Breast epithelium (tissue), 4 donors: ENCODE data around the gene KLHL29. TPM values are rescaled to one million over a fixed set of nuclear protein-coding genes. Genes with fewer than 3 reads are reported as not detected.

Source experiments
- DNase-seq, 2 donors: peaks; one replicate each; pipeline ENCODE4 v3.0.0-alpha.2; 2019; ENCODE audit warnings: low spot score in 2 of 2
- H3K27ac ChIP-seq, 2 donors: fragments of 200-600 bp; sonication (generic) in 1 of 2; one replicate each; pipeline ENCODE4 v1.5.1; 2016 to 2019; ENCODE audit warnings: mild to moderate bottlenecking in 1 of 2
- H3K27me3 ChIP-seq, 2 donors: fragments of 200-600 bp; sonication (generic) in 1 of 2; one replicate each; pipeline versions ENCODE4 v1.5.1 to v1.6.0; 2017 to 2019; ENCODE audit warnings: control low read depth in 1 of 2, mild to moderate bottlenecking in 1 of 2
- H3K36me3 ChIP-seq: fragments of 200-600 bp; one replicate; pipeline ENCODE4 v1.5.1; 2019
- H3K4me1 ChIP-seq, 2 donors: fragments of 200-600 bp; sonication (generic); one replicate each; pipeline ENCODE4 v1.5.1; 2016 to 2019; ENCODE audit warnings: control low read depth in 1 of 2
- H3K4me3 ChIP-seq, 3 donors: fragments of 200-600 bp; sonication (generic); 1 replicate in 2 of 3; 2 replicates in 1 of 3; pipeline ENCODE4 v1.5.1; 2016 to 2019; ENCODE audit warnings: mild to moderate bottlenecking in 3 of 3, moderate library complexity in 2 of 3
- H3K9me3 ChIP-seq, 2 donors: fragments of 200-600 bp; sonication (generic) in 1 of 2; one replicate each; pipeline ENCODE4 v1.5.1; 2016 to 2019; ENCODE audit warnings: control low read depth in 1 of 2
- CTCF ChIP-seq, 3 donors: fragments of 450-650 bp; IDR thresholded peaks; one replicate each; pipeline ENCODE4 v1.5.1; 2016 to 2017; ENCODE audit warnings: antibody characterized with exemption in 3 of 3, mild to moderate bottlenecking in 3 of 3, moderate library complexity in 3 of 3
- POLR2A ChIP-seq: fragments of 450-650 bp; IDR thresholded peaks from one replicate; pipeline ENCODE4 v1.6.1; 2016; ENCODE audit warnings: antibody characterized with exemption, mild to moderate bottlenecking, moderate library complexity
- POLR2AphosphoS5 ChIP-seq, 3 donors: sonication (generic); formaldehyde crosslinking; IDR thresholded peaks; one replicate each; pipeline ENCODE4 v1.6.1; 2017; ENCODE audit warnings: antibody characterized with exemption in 3 of 3
- intact Hi-C: fragments of 100-400 bp; cut with DNase I; formaldehyde crosslinking; loops from one replicate; pipeline ENCODE4 v1.15.1; 2023; ENCODE audit warnings: low total_unique reads
- total RNA-seq, 3 donors: library from RNA; depleted of rRNA; stranded (reverse); fragments of >200 nt; gene quantifications; one replicate each; pipeline ENCODE4 v1.1.0, GENCODE V29; 2016

Gene KLHL29
- total RNA-seq, 3 donors from 2014 or later, result 4.5 to 20.9 (median 14.7) TPM

GRCh38 chr2:23487735-23488492 lies 102.9 kb downstream of the KLHL29 start:
- DNase-seq, result peak in 1 of 2 donors; percentile 27
- H3K27me3 ChIP-seq, result no peaks in the 10 kb centered on the region
- no peaks in the 10 kb centered on the region for H3K4me1 ChIP-seq
- H3K9me3 ChIP-seq, result no peaks in the 10 kb centered on the region
- TF ChIP-seq POLR2A, result no peak
- no peak for TF ChIP-seq POLR2AphosphoS5 (IDR thresholded peaks at IDR 0.05)
- no peak for TF ChIP-seq CTCF (IDR thresholded peaks at IDR 0.05)
- no peaks in the 10 kb centered on the region for H3K36me3 ChIP-seq
- H3K27ac ChIP-seq, result no peak overlapping the region
- no peak overlapping the region for H3K4me3 ChIP-seq
- intact Hi-C loops, result no loop called here

GRCh38 chr2:23488584-23488983 lies 103.6 kb downstream of the KLHL29 start:
- H3K4me1 ChIP-seq, result no peaks in the 10 kb centered on the region
- H3K36me3 ChIP-seq, result no peaks in the 10 kb centered on the region
- DNase-seq, result no peak
- no peak overlapping the region for H3K4me3 ChIP-seq
- H3K27me3 ChIP-seq, result no peaks in the 10 kb centered on the region
- H3K27ac ChIP-seq, result no peak overlapping the region
- intact Hi-C loops, result no loop called here
- H3K9me3 ChIP-seq, result no peaks in the 10 kb centered on the region
- no peak for TF ChIP-seq POLR2AphosphoS5 (IDR thresholded peaks at IDR 0.05)
- TF ChIP-seq CTCF (IDR thresholded peaks at IDR 0.05), result no peak
- no peak for TF ChIP-seq POLR2A

GRCh38 chr2:23489471-23490322 lies 104.7 kb downstream of the KLHL29 start:
- no peaks in the 10 kb centered on the region for H3K4me1 ChIP-seq
- no peaks in the 10 kb centered on the region for H3K9me3 ChIP-seq
- TF ChIP-seq CTCF (IDR thresholded peaks at IDR 0.05) (no peak), POLR2A (no peak), POLR2AphosphoS5 (IDR thresholded peaks at IDR 0.05) (no peak)
- no peak for DNase-seq
- intact Hi-C loops, result no loop called here
- no peaks in the 10 kb centered on the region for H3K27me3 ChIP-seq
- H3K4me3 ChIP-seq, result no peak overlapping the region
- H3K27ac ChIP-seq, result no peak overlapping the region
- no peaks in the 10 kb centered on the region for H3K36me3 ChIP-seq

GRCh38 chr2:23491591-23492336 lies 106.8 kb downstream of the KLHL29 start:
- Histone ChIP-seq H3K4me1 (no peaks in the 10 kb centered on the region), H3K9me3 (no peaks in the 10 kb centered on the region), H3K27ac (no peak overlapping the region), H3K36me3 (no peaks in the 10 kb centered on the region), H3K27me3 (no peaks in the 10 kb centered on the region), H3K4me3 (no peak overlapping the region)
- no peak for DNase-seq
- TF ChIP-seq CTCF (IDR thresholded peaks at IDR 0.05) (no peak), POLR2AphosphoS5 (IDR thresholded peaks at IDR 0.05) (no peak), POLR2A (no peak)
- intact Hi-C loops, result no loop called here
